ENCODE data around the gene RFT1.

DNA sequence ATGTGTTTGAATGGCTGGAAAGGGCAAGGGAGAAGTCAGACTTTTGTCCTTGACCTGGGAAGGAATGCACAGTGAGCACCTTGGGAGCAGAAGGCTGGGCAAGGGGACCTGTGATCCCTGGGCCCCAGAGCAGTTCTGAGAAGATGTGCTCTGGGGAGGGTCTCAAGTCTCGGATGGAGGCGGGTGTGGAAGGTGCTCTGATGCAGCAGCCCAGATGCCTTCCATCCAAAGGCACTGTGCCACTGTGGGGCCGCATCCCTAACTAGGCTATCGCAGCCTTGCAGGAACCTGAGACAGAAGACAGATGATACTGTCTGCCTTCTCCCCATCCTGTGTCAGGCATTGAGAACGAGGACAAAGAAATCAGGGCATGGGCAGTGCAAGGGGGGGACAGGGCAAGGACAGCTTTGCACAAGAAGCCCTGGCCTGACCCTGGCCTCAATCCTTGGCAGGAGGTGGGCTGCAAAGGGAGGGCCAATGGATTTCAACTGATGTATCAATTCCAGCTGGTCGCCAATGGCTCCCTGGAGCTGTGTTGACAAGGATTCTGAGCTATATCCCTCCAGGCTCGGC lies 16.2 kb upstream of the RFT1 start:
- TF ChIP-seq, protein P1, sequence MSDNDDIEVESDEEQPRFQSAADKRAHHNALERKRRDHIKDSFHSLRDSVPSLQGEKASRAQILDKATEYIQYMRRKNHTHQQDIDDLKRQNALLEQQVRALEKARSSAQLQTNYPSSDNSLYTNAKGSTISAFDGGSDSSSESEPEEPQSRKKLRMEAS (IDR thresholded peaks at IDR 0.05) = no peak
- TF ChIP-seq YY1 (IDR thresholded peaks at IDR 0.05; ENCODE audit: extremely low read depth, insufficient replicate concordance, low read depth, low read length) = no peak
- TF ChIP-seq EZH2 (IDR thresholded peaks at IDR 0.05) = no peak
- TF ChIP-seq EZH2phosphoT487 (IDR thresholded peaks at IDR 0.05; ENCODE audit: borderline replicate concordance) = no peak
- TF ChIP-seq POLR2A (IDR thresholded peaks at IDR 0.05; ENCODE audit: borderline replicate concordance, extremely low read depth, insufficient read depth, insufficient read length) = no peak
- TF ChIP-seq, protein P2, sequence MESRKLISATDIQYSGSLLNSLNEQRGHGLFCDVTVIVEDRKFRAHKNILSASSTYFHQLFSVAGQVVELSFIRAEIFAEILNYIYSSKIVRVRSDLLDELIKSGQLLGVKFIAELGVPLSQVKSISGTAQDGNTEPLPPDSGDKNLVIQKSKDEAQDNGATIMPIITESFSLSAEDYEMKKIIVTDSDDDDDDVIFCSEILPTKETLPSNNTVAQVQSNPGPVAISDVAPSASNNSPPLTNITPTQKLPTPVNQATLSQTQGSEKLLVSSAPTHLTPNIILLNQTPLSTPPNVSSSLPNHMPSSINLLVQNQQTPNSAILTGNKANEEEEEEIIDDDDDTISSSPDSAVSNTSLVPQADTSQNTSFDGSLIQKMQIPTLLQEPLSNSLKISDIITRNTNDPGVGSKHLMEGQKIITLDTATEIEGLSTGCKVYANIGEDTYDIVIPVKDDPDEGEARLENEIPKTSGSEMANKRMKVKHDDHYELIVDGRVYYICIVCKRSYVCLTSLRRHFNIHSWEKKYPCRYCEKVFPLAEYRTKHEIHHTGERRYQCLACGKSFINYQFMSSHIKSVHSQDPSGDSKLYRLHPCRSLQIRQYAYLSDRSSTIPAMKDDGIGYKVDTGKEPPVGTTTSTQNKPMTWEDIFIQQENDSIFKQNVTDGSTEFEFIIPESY (IDR thresholded peaks at IDR 0.05; ENCODE audit: extremely low read depth, insufficient replicate concordance, low read length) = no peak
- no peak for TF ChIP-seq SIN3A (IDR thresholded peaks at IDR 0.05; ENCODE audit: low read depth)
